ENCODE data around the gene SUPT6H.

GRCh38 chr17:28707339-28707720 is 45.3 kb downstream of the SUPT6H start:
- TF ChIP-seq POLR2AphosphoS5 (IDR thresholded peaks at IDR 0.05; ENCODE audit: low read depth, low read length), result no peak
- TF ChIP-seq POLR2A (IDR thresholded peaks at IDR 0.05; ENCODE audit: low read depth, low read length), result no peak

Data from GM12892 (cell line).